Trophoblast cell (in vitro differentiated cells and primary cell): ENCODE data around the gene BOC.

Experiments used
- DNase-seq, 2 donors: peaks; one replicate each; pipeline ENCODE4 v3.0.0-alpha.2; 2016
- H2AFZ ChIP-seq: 2 replicates; pipeline ENCODE4 v1.6.1; 2013; ENCODE audit warnings: low read length, moderate library complexity, mild to moderate bottlenecking; ENCODE audit not compliant: insufficient read depth, poor library complexity
- H2AK5ac ChIP-seq: 2 replicates; pipeline ENCODE4 v1.6.1; 2013; ENCODE audit warnings: mild to moderate bottlenecking, low read length
- H2BK120ac ChIP-seq: 2 replicates; pipeline ENCODE4 v1.6.1; 2013; ENCODE audit warnings: low read length, mild to moderate bottlenecking, moderate library complexity; ENCODE audit not compliant: insufficient read depth, poor library complexity
- H2BK12ac ChIP-seq: 2 replicates; pipeline ENCODE4 v1.6.1; 2013; ENCODE audit warnings: mild to moderate bottlenecking, low read length, moderate library complexity
- H2BK5ac ChIP-seq: 2 replicates; pipeline ENCODE4 v1.6.1; 2013; ENCODE audit warnings: low read length, low read depth, moderate library complexity, mild to moderate bottlenecking; ENCODE audit not compliant: poor library complexity
- H3K14ac ChIP-seq: 2 replicates; pipeline ENCODE4 v1.6.1; 2013; ENCODE audit warnings: mild to moderate bottlenecking, low read length
- H3K18ac ChIP-seq: 2 replicates; pipeline ENCODE4 v1.6.1; 2013; ENCODE audit warnings: mild to moderate bottlenecking, low read length
- H3K23ac ChIP-seq: 2 replicates; pipeline ENCODE4 v1.6.1; 2013; ENCODE audit warnings: low read length
- H3K27ac ChIP-seq: 2 replicates; pipeline ENCODE4 v1.5.1; 2013; ENCODE audit warnings: low read depth, mild to moderate bottlenecking, inconsistent platforms, low read length, moderate library complexity
- H3K27me3 ChIP-seq: 2 replicates; pipeline ENCODE4 v1.6.1; 2013; ENCODE audit warnings: inconsistent platforms, mild to moderate bottlenecking, low read length, moderate library complexity; ENCODE audit not compliant: insufficient read depth
- H3K36me3 ChIP-seq, 2 experiments: 1 replicate in 1 of 2; 2 replicates in 1 of 2; pipeline ENCODE4 v1.6.1; 2013; ENCODE audit warnings: low read length in 2 of 2, mild to moderate bottlenecking in 2 of 2, moderate library complexity in 1 of 2; ENCODE audit not compliant: insufficient read depth in 2 of 2, control insufficient read depth in 1 of 2
- H3K4ac ChIP-seq: 2 replicates; pipeline ENCODE4 v1.6.1; 2013; ENCODE audit warnings: low read depth, mild to moderate bottlenecking, low read length, moderate library complexity
- H3K4me1 ChIP-seq, 2 experiments: 1 replicate in 1 of 2; 2 replicates in 1 of 2; pipeline ENCODE4 v1.6.1; 2013; ENCODE audit warnings: low read length in 2 of 2, mild to moderate bottlenecking in 2 of 2, moderate library complexity in 1 of 2; ENCODE audit not compliant: insufficient read depth in 2 of 2, control insufficient read depth in 1 of 2
- H3K4me2 ChIP-seq: 2 replicates; pipeline ENCODE4 v1.6.1; 2013; ENCODE audit warnings: inconsistent platforms, mild to moderate bottlenecking, low read length, moderate library complexity
- H3K4me3 ChIP-seq: 2 replicates; pipeline ENCODE4 v1.5.1; 2013; ENCODE audit warnings: mild to moderate bottlenecking, low read depth, low read length, inconsistent platforms
- H3K79me1 ChIP-seq: one replicate; pipeline ENCODE4 v1.6.1; 2013; ENCODE audit warnings: low read length
- H3K79me2 ChIP-seq: 2 replicates; pipeline ENCODE4 v1.6.1; 2013; ENCODE audit warnings: low read length, mild to moderate bottlenecking; ENCODE audit not compliant: control insufficient read depth, insufficient read depth, poor library complexity
- H3K9ac ChIP-seq: 2 replicates; pipeline ENCODE4 v1.6.1; 2013; ENCODE audit warnings: mild to moderate bottlenecking, low read length
- H3K9me3 ChIP-seq: 2 replicates; pipeline ENCODE4 v1.6.1; 2013; ENCODE audit warnings: low read depth, mild to moderate bottlenecking, control low read depth, inconsistent platforms, low read length; ENCODE audit not compliant: insufficient read depth
- H4K12ac ChIP-seq: 2 replicates; pipeline ENCODE4 v1.6.1; 2013; ENCODE audit warnings: low read depth, mild to moderate bottlenecking, low read length, moderate library complexity
- H4K8ac ChIP-seq: 2 replicates; pipeline ENCODE4 v1.6.1; 2013; ENCODE audit warnings: low read depth, mild to moderate bottlenecking, low read length, moderate library complexity
- H4K91ac ChIP-seq: one replicate; pipeline ENCODE4 v1.6.1; 2013; ENCODE audit warnings: low read depth, mild to moderate bottlenecking, low read length, moderate library complexity
- WGBS: extraction: QIAGEN DNeasy Blood & Tissue Kit; methylation state at CpG from one replicate; pipeline ENCODE4 v1.1.7; 2013; ENCODE audit warnings: missing lambda C conversion rate; ENCODE audit not compliant: insufficient read length, insufficient coverage; ENCODE audit errors: extremely low coverage; 5-methylcytosine and 5-hydroxymethylcytosine counted together

The BOC gene

DNA sequence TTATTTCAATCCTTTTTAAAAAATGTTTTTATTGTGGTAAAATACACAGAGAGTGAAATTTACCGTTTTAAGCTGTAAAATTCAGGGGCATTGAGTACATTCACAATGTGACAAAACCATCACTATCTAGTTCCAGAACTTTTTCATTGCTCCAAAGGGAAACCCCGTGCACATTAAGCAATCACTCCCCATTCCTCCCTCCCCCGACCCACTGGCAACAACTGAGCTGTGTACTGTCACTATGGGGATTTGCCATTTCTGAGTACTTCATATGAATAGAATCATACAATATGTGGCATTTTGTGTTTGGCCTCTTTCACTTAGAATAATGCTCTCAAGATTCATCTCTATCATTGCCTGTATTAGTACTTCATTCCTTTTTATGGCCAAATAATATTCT, 45.5 kb upstream of the BOC start:
- Histone ChIP-seq H2BK5ac (no peak overlapping the region), H3K79me1 (peaks cover 29% of the 10 kb centered on the region), H2BK12ac (no peak overlapping the region), H4K12ac (no peak overlapping the region), H3K4ac (no peak overlapping the region), H3K36me3 (no peaks in the 10 kb centered on the region), H3K27ac (peak overlapping the region; percentile 93), H3K9me3 (no peaks in the 10 kb centered on the region), H3K27me3 (no peaks in the 10 kb centered on the region), H2AFZ (no peak overlapping the region), H2AK5ac (no peak overlapping the region), H2BK120ac (peak overlapping the region; percentile 18), H4K91ac (peak overlapping the region; percentile 50), H3K79me2 (no peaks in the 10 kb centered on the region), H3K18ac (no peak overlapping the region), H3K23ac (no peak overlapping the region), H3K4me1 (peaks cover 15 to 22% of the 10 kb centered on the region in 2 experiments), H3K14ac (no peak overlapping the region), H3K4me3 (no peak overlapping the region), H3K4me2 (no peak overlapping the region), H3K9ac (no peak overlapping the region), H4K8ac (no peak overlapping the region)
- DNase-seq, result no peak
- WGBS, result no CpG with 5 or more reads among the region's 3 CpGs

DNA sequence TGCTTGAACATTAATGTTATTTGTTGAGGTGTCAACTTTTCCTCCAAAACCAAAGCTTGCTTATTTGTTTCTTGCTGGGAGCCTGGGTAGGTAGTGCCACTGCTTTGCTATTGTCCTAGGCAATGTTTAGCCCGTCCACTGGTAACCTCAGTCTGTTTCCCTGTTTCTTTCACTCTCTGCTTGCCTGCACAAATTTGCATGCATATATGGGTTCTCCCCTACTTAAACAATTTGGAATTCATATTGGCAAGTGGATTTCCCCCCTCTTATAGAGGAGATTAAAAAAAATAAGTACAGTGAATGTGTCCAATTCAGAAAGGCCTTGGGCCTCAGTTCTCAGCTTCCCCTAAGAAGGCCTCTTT, 45.0 kb upstream of the BOC start:
- Histone ChIP-seq H4K91ac (peak overlapping the region; percentile 84), H3K4me2 (no peak overlapping the region), H2AK5ac (no peak overlapping the region), H3K36me3 (no peaks in the 10 kb centered on the region), H2BK120ac (peak overlapping the region; percentile 86), H3K4me3 (no peak overlapping the region), H3K18ac (no peak overlapping the region), H3K27ac (peak overlapping the region; percentile 93), H2BK5ac (peak overlapping the region; percentile 89), H3K4me1 (peaks cover 15 to 22% of the 10 kb centered on the region in 2 experiments), H4K8ac (peak overlapping the region; percentile 25), H3K9ac (no peak overlapping the region), H3K14ac (peak overlapping the region; percentile 80), H2BK12ac (no peak overlapping the region), H3K27me3 (no peaks in the 10 kb centered on the region), H3K23ac (no peak overlapping the region), H4K12ac (peak overlapping the region; percentile 32), H3K79me1 (peaks cover 29% of the 10 kb centered on the region), H2AFZ (no peak overlapping the region), H3K9me3 (no peaks in the 10 kb centered on the region), H3K4ac (peak overlapping the region; percentile 68), H3K79me2 (no peaks in the 10 kb centered on the region)
- WGBS, result no CpG with 5 or more reads among the region's 1 CpG
- no peak for DNase-seq

DNA sequence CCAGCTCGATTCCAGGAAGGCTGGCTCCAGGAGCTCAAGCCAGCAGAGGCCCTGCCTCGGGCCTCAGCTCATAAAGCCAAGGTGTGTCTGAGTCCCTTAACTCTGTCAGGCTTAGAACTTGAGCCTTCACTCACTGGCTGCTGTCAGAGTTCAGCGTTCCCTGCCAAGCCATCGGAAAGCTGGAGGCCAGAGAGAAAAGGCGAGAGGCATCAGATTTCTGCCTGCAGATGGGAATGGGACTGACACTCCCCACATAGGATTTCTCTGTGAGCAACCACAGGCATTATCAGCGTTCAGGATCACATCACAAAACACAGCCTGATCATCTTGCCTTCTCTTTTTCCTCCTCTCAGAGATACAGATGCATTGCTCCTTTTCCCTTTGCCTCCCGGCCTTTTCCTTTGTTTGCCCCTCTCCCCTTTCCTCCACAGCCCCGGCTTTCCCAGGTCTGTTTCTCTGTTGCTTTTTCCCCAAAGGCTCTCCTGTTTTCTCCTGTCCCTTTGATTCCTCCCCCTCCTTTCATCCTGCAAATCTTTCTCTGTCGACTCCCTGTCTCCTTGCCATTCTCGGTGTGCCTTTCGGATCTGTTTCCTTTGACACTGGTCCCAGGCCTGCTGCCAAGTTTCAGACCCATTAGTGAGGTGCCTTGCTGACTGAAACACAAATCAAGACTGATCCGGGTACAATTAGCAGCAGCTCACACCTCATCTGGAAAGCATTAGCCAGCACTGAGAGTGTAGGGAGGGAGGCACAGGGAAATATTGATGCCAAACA, 44.5 kb upstream of the BOC start:
- H3K79me1 ChIP-seq, result peaks cover 29% of the 10 kb centered on the region
- H3K9ac ChIP-seq, result no peak overlapping the region
- peak overlapping the region; percentile 26 for H3K4me2 ChIP-seq
- no peak overlapping the region for H3K4ac ChIP-seq
- peak overlapping the region; percentile 89 for H2BK5ac ChIP-seq
- H2AK5ac ChIP-seq, result no peak overlapping the region
- WGBS, result no CpG with 5 or more reads among the region's 12 CpGs
- H3K4me1 ChIP-seq, result peaks cover 15 to 22% of the 10 kb centered on the region in 2 experiments
- H3K18ac ChIP-seq, result no peak overlapping the region
- H3K79me2 ChIP-seq, result no peaks in the 10 kb centered on the region
- no peaks in the 10 kb centered on the region for H3K9me3 ChIP-seq
- no peak overlapping the region for H3K14ac ChIP-seq
- peak overlapping the region; percentile 53 for H2BK120ac ChIP-seq
- peak in 1 of 2 donors; percentile 13 for DNase-seq
- no peaks in the 10 kb centered on the region for H3K36me3 ChIP-seq
- no peak overlapping the region for H2BK12ac ChIP-seq
- no peak overlapping the region for H3K23ac ChIP-seq
- H3K27me3 ChIP-seq, result no peaks in the 10 kb centered on the region
- H3K4me3 ChIP-seq, result no peak overlapping the region
- peak overlapping the region; percentile 93 for H3K27ac ChIP-seq
- H4K91ac ChIP-seq, result peak overlapping the region; percentile 84
- H2AFZ ChIP-seq, result no peak overlapping the region
- no peak overlapping the region for H4K12ac ChIP-seq
- H4K8ac ChIP-seq, result no peak overlapping the region

DNA sequence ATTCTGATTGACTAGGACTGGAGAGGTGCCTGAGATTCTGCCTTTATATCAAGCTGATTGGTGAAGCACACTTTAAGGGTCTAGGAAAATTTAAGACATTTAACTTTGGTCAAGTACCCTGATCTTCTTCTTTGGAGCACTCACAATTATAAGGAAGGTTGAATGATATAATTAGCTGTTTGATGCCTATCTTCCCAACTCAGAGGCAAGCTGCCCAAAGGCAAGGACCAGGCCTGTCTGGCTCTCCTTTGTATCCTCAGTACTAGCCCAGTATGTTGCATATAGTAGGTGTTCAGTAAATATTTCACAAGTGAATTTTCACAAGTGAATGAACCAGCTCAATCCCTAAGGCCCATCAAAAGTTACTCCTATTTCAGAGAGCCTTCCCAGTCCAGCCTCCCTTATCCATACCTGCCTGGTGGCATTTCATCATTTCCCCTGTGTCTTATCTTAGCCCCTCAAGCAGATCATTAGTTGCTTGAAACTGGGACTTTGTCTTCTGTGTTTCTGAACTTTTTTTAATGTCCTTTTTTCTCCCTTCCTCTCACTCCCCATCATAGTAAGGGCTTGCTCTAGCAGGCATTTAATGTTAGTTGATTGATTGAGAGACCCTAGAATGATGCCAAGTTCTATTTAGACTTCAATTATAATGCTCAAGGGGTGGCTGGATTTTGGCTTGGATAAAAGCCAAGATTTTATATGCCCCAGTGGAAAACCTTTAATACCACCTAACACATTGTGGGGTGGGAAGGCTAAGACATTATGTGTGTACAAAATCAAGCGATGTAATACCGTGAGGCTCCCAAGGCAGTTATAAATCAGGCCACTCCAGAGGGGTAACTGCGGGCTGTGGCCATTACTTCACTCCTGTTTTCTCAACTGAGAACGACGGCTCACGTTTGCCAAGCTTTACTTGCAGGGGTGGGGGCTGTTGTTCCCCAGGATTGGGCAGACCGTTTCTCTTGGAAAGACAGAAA, 43.2 kb upstream of the BOC start:
- peak overlapping the region; percentile 85 for H4K91ac ChIP-seq
- peak overlapping the region; percentile 7 for H3K18ac ChIP-seq
- H3K23ac ChIP-seq, result no peak overlapping the region
- H2BK5ac ChIP-seq, result peak overlapping the region; percentile 96
- no peak overlapping the region for H3K9ac ChIP-seq
- H3K4me1 ChIP-seq, result peaks cover 15 to 22% of the 10 kb centered on the region in 2 experiments
- no peaks in the 10 kb centered on the region for H3K27me3 ChIP-seq
- no peaks in the 10 kb centered on the region for H3K9me3 ChIP-seq
- no peak overlapping the region for H3K4me3 ChIP-seq
- H4K8ac ChIP-seq, result peak overlapping the region; percentile 41
- H3K79me1 ChIP-seq, result peaks cover 28% of the 10 kb centered on the region
- no peaks in the 10 kb centered on the region for H3K36me3 ChIP-seq
- DNase-seq, result no peak
- peak overlapping the region; percentile 49 for H3K4ac ChIP-seq
- peak overlapping the region; percentile 42 for H2AK5ac ChIP-seq
- H3K14ac ChIP-seq, result peak overlapping the region; percentile 82
- WGBS, result no CpG with 5 or more reads among the region's 7 CpGs
- H3K79me2 ChIP-seq, result no peaks in the 10 kb centered on the region
- peak overlapping the region; percentile 93 for H3K27ac ChIP-seq
- H2BK120ac ChIP-seq, result peak overlapping the region; percentile 91
- peak overlapping the region; percentile 93 for H2BK12ac ChIP-seq
- H2AFZ ChIP-seq, result no peak overlapping the region
- no peak overlapping the region for H4K12ac ChIP-seq
- no peak overlapping the region for H3K4me2 ChIP-seq
